ENCODE results near the gene PLK5. TPM values are rescaled to one million over a fixed set of nuclear protein-coding genes. Genes with fewer than 3 reads are reported as not detected.
A peak's percentile ranks its signal among the peaks of the same experiment; 100 is the strongest.

PLK5 gene
- total RNA-seq, 1 experiment from 2014 or later = 0.57 TPM

DNA sequence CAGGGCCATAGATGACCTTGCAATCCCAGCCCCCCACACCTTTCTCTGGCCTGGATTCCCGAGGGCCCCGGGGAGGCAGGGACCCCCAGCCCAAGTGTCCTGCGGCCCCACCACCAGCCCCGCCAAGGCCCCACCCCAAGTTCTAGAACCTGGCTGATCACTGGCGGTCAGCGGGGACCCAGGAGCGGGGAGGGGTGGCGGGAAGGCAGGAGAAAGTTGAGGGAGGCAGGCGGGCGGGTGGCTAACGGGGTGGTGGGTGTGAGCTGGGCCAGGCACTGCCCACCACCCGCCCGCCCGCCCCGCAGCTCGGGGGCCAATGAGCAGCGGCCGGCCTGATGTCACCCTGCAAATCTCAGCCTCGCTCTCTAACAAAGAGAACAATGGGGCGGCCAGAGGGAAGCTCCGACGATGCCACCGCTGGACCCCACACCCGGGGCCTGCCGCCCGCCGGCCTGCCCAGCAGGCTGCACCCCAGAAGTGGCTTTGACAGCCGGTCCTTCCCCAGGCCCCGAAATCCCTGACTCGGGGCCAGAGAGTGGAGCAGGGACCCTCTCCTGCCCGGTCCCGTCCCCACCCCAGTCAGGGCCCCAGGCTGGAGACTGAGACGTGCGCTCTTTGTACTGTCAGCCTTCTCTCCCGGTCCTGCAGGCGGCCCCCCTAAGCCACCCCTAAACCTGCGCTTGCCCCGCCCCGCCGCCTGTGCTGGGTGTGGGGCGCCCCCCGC, 42.7 kb downstream of the PLK5 start:
- Mint-ChIP-seq H3K27ac (no peak overlapping the region), H3K36me3 (ENCODE audit: insufficient read depth in 1 of 3, low read depth in 3 of 3) (peaks cover 8 to 26% (median 24%) of the 10 kb centered on the region in 3 experiments; a peak in 6 of 7 replicates)
- H3K4me2 ChIP-seq (ENCODE audit: insufficient read depth, insufficient read length, low read length) = peak overlapping the region; percentile 46

More for the DNA sequence above, 42.7 kb downstream of the PLK5 start:
- Mint-ChIP-seq H3K4me3 (peak overlapping the region; percentile 64 to 78), H3K9me3 (peaks cover 2 to 3% of the 10 kb centered on the region in 2 experiments; a peak in 2 of 5 replicates), H3K27me3 (ENCODE audit: low read depth) (peaks cover 32% of the 10 kb centered on the region), H3K4me1 (peaks cover 2 to 15% of the 10 kb centered on the region in 2 experiments; a peak in 3 of 4 replicates)
- Histone ChIP-seq H3K4me1 (ENCODE audit: insufficient read depth, low read length) (no peaks in the 10 kb centered on the region), H3K56ac (ENCODE audit: insufficient read length, low read depth, low read length) (no peak overlapping the region), H4K8ac (replicated peaks; ENCODE audit: insufficient read length, low read depth, low read length) (no peak overlapping the region), H3K27ac (ENCODE audit: insufficient read length, low read depth, low read length) (no peak overlapping the region), H3K23ac (ENCODE audit: insufficient read length, low read depth, low read length) (no peak overlapping the region), H2BK20ac (ENCODE audit: low read depth, low read length, poor library complexity, severe bottlenecking) (no peak overlapping the region), H3K79me2 (ENCODE audit: insufficient read depth, low read length) (peaks cover 30% of the 10 kb centered on the region; the same call in 1 of the 2 replicates), H3K18ac (ENCODE audit: insufficient read length, low read depth, low read length) (peak overlapping the region; percentile 80), H3K14ac (ENCODE audit: insufficient read depth, low read length) (peak overlapping the region; percentile 91), H2AK5ac (ENCODE audit: insufficient read length, low read length) (no peak overlapping the region), H4K5ac (ENCODE audit: insufficient read length, low read depth, low read length) (no peak overlapping the region), H4K91ac (ENCODE audit: insufficient read length, low read depth, low read length) (no peak overlapping the region), H3K9ac (ENCODE audit: extremely low read depth, insufficient read length, low read length) (peak overlapping the region; percentile 64), H3K9me3 (ENCODE audit: control insufficient read depth, low read depth, low read length) (no peaks in the 10 kb centered on the region), H2BK5ac (ENCODE audit: insufficient read length, low read length) (no peak overlapping the region), H4K20me1 (ENCODE audit: control insufficient read depth, insufficient read depth, insufficient read length) (no peaks in the 10 kb centered on the region), H3K23me2 (ENCODE audit: insufficient read length, low read depth, low read length, poor library complexity, severe bottlenecking) (no peaks in the 10 kb centered on the region), H2AFZ (ENCODE audit: low read length) (no peak overlapping the region), H3K79me1 (ENCODE audit: insufficient read depth, low read depth, low read length, poor library complexity, severe bottlenecking) (peaks cover 3% of the 10 kb centered on the region), H3K4ac (ENCODE audit: low read depth, low read length) (no peak overlapping the region; the same call in 1 of the 2 replicates), H3T11ph (ENCODE audit: low read length) (no peak overlapping the region), H3K27me3 (ENCODE audit: insufficient read depth, low read length) (no peaks in the 10 kb centered on the region; the same call in 1 of the 2 replicates), H2BK12ac (ENCODE audit: insufficient read length, low read depth, low read length) (no peak overlapping the region), H2BK120ac (ENCODE audit: low read depth, low read length, poor library complexity, severe bottlenecking) (no peak overlapping the region), H2BK15ac (ENCODE audit: low read depth, low read length) (no peak overlapping the region)
- DNase-seq = peak; percentile 90
- no CpG with 5 or more reads among the region's 42 CpGs for WGBS (ENCODE audit: extremely low coverage, insufficient read length, low lambda C conversion rate)
- TF ChIP-seq, protein P1, sequence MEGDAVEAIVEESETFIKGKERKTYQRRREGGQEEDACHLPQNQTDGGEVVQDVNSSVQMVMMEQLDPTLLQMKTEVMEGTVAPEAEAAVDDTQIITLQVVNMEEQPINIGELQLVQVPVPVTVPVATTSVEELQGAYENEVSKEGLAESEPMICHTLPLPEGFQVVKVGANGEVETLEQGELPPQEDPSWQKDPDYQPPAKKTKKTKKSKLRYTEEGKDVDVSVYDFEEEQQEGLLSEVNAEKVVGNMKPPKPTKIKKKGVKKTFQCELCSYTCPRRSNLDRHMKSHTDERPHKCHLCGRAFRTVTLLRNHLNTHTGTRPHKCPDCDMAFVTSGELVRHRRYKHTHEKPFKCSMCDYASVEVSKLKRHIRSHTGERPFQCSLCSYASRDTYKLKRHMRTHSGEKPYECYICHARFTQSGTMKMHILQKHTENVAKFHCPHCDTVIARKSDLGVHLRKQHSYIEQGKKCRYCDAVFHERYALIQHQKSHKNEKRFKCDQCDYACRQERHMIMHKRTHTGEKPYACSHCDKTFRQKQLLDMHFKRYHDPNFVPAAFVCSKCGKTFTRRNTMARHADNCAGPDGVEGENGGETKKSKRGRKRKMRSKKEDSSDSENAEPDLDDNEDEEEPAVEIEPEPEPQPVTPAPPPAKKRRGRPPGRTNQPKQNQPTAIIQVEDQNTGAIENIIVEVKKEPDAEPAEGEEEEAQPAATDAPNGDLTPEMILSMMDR (conservative IDR thresholded peaks at IDR 0.05) = no peak
